GM12878 (cell line): ENCODE data around the gene ELAVL3. TPM values are rescaled to one million over a fixed set of nuclear protein-coding genes. Genes with fewer than 3 reads are reported as not detected.

Experiments used
- CBFB ChIP-seq: IDR thresholded peaks from 2 replicates; pipeline ENCODE4 v1.6.1; 2016; ENCODE audit warnings: antibody characterized with exemption, low read depth
- CHD2 ChIP-seq: IDR thresholded peaks from 2 replicates; pipeline ENCODE4 v1.6.1; 2011; ENCODE audit warnings: low read depth, low read length, improper control_type of control experiment, borderline replicate concordance
- EZH2 ChIP-seq: IDR thresholded peaks from 2 replicates; pipeline ENCODE4 v1.6.1; 2012; ENCODE audit warnings: low read depth, mild to moderate bottlenecking, control low read depth, inconsistent platforms, low read length, borderline replicate concordance; ENCODE audit not compliant: control insufficient read depth
- GABPA ChIP-seq: IDR thresholded peaks from 2 replicates; pipeline ENCODE4 v1.6.1; 2014; ENCODE audit warnings: antibody characterized with exemption, low read depth, mild to moderate bottlenecking, inconsistent platforms
- HCFC1 ChIP-seq: fragments of 150-350 bp; IDR thresholded peaks from 2 replicates; pipeline ENCODE4 v1.6.1; 2014; ENCODE audit warnings: low read length
- LARP7 ChIP-seq: fragments of 450-650 bp; IDR thresholded peaks from 2 replicates; pipeline ENCODE4 v1.6.1; 2017; ENCODE audit warnings: mild to moderate bottlenecking
- MEF2B ChIP-seq: fragments of 450-650 bp; IDR thresholded peaks from 2 replicates; pipeline ENCODE4 v1.6.1; 2018; ENCODE audit warnings: mild to moderate bottlenecking, moderate library complexity; ENCODE audit not compliant: partially characterized antibody, poor library complexity, severe bottlenecking
- MYB ChIP-seq: fragments of 150-350 bp; IDR thresholded peaks from 2 replicates; pipeline ENCODE4 v1.6.1; 2014; ENCODE audit warnings: mild to moderate bottlenecking, low read depth, low read length, borderline replicate concordance
- NFYB ChIP-seq: IDR thresholded peaks from 2 replicates; pipeline ENCODE4 v1.6.1; 2011; ENCODE audit warnings: low read depth, mild to moderate bottlenecking, low read length, improper control_type of control experiment, moderate library complexity; ENCODE audit not compliant: insufficient read depth
- NR2C2 ChIP-seq: IDR thresholded peaks from 2 replicates; pipeline ENCODE4 v1.6.1; 2011; ENCODE audit warnings: borderline replicate concordance, low read depth; ENCODE audit not compliant: control insufficient read depth, insufficient read length
- NR2F1 ChIP-seq: fragments of 450-650 bp; conservative IDR thresholded peaks from 2 replicates; pipeline ENCODE4 v1.6.1; 2017; ENCODE audit warnings: mild to moderate bottlenecking
- POLR2AphosphoS2 ChIP-seq: IDR thresholded peaks from 2 replicates; pipeline ENCODE4 v1.6.1; 2011; ENCODE audit warnings: low read depth, mild to moderate bottlenecking, low read length, improper control_type of control experiment, moderate library complexity
- POU2F2 ChIP-seq: IDR thresholded peaks from 3 replicates; pipeline ENCODE4 v1.6.1; 2011; ENCODE audit warnings: low read depth, mild to moderate bottlenecking, low read length, borderline replicate concordance
- RBBP5 ChIP-seq: fragments of 200-600 bp; sonication (generic); conservative IDR thresholded peaks from 2 replicates; pipeline ENCODE4 v1.6.1; 2016
- SIX5 ChIP-seq: IDR thresholded peaks from 2 replicates; pipeline ENCODE4 v1.6.1; 2011; ENCODE audit warnings: mild to moderate bottlenecking, low read depth, low read length, moderate library complexity; ENCODE audit not compliant: severe bottlenecking
- SMAD5 ChIP-seq: IDR thresholded peaks from 2 replicates; pipeline ENCODE4 v1.6.1; 2016; ENCODE audit warnings: antibody characterized with exemption, low read depth
- SMARCA5 ChIP-seq: fragments of 450-650 bp; IDR thresholded peaks from 2 replicates; pipeline ENCODE4 v1.6.1; 2017; ENCODE audit warnings: mild to moderate bottlenecking
- SREBF1 ChIP-seq: IDR thresholded peaks from 2 replicates; pipeline ENCODE4 v1.6.1; 2012; ENCODE audit warnings: mild to moderate bottlenecking, low read length
- SRF ChIP-seq, 2 experiments: IDR thresholded peaks; 2 replicates each; pipeline ENCODE4 v1.6.1; 2011; ENCODE audit warnings: low read depth in 2 of 2, low read length in 2 of 2, mild to moderate bottlenecking in 1 of 2, moderate library complexity in 1 of 2
- SUPT20H ChIP-seq: IDR thresholded peaks from 2 replicates; pipeline ENCODE4 v1.6.1; 2011; ENCODE audit warnings: low read depth, mild to moderate bottlenecking, low read length, moderate library complexity, borderline replicate concordance; ENCODE audit not compliant: control insufficient read depth
- ZBTB40 ChIP-seq: fragments of 450-650 bp; IDR thresholded peaks from 2 replicates; pipeline ENCODE4 v1.6.1; 2016; ENCODE audit warnings: mild to moderate bottlenecking, moderate library complexity, borderline replicate concordance
- ZNF217 ChIP-seq: fragments of 450-650 bp; IDR thresholded peaks from 2 replicates; pipeline ENCODE4 v1.6.1; 2017; ENCODE audit warnings: antibody characterized with exemption, mild to moderate bottlenecking
- ZNF622 ChIP-seq: fragments of 450-650 bp; IDR thresholded peaks from 2 replicates; pipeline ENCODE4 v1.6.1; 2017; ENCODE audit warnings: mild to moderate bottlenecking, inconsistent platforms
- polyA plus RNA-seq, 11 experiments: library from polyadenylated mRNA; depleted of rRNA in 4 of 11; unstranded in 6 of 11; stranded (reverse) in 5 of 11; fragments of >200 nt; fragmentation: Nextera tagmentation in 4 of 11; fragmentation: Illumina TruSeq in 1 of 11; extraction: Ambion mirVana in 4 of 11; extraction: Trizol in 1 of 11; gene quantifications; 1 replicate in 1 of 11; 2 replicates in 10 of 11; pipeline versions ENCODE4 v1.2.1 to v1.2.3, GENCODE V29; 2011 to 2016; ENCODE audit warnings: inconsistent platforms in 2 of 11, missing spikeins in 2 of 11, low read depth in 1 of 11
- total RNA-seq, 4 experiments: library from RNA; depleted of rRNA in 3 of 4; stranded (reverse); fragments of >200 nt in 3 of 4; fragmentation: Illumina TruSeq in 1 of 4; extraction: Trizol in 1 of 4; gene quantifications; 2 replicates each; pipeline versions ENCODE4 v1.2.1 to v1.2.3, GENCODE V29; 2013 to 2021
- TF ChIP-seq, protein P1 (sequence below): fragments of 450-650 bp; IDR thresholded peaks from 2 replicates; pipeline ENCODE4 v1.6.1; 2017; ENCODE audit warnings: mild to moderate bottlenecking, moderate library complexity

Gene ELAVL3
- total and polyA plus RNA-seq, 10 of the 15 experiments (the other 5 are each of a cell fraction or from before 2014, with no cell fraction given), result under 0.01 to 0.05 (median 0.01) TPM; not detected in 7

- TF ChIP-seq SIX5 (no peak), POU2F2 (no peak), CBFB (no peak), MYB (no peak), SRF (IDR thresholded peaks at IDR 0.05; ENCODE audit: low read depth in 2 of 2, low read length in 2 of 2) (0 out of 4 replicates have a peak, but pooled peaks have one; percentile 18 to 23), MEF2B (peak; percentile 76), SMARCA5 (no peak), EZH2 (no peak), RBBP5 (no peak), ZNF217 (no peak), NFYB (no peak), SMAD5 (no peak), NR2C2 (no peak), LARP7 (no peak), CHD2 (no peak), GABPA (no peak), SREBF1 (no peak), SUPT20H (no peak), POLR2AphosphoS2 (no peak), NR2F1 (peak; percentile 49), HCFC1 (no peak), ZBTB40 (no peak; the same call in 1 of the 2 replicates), ZNF622 (no peak)
- TF ChIP-seq, protein P1, sequence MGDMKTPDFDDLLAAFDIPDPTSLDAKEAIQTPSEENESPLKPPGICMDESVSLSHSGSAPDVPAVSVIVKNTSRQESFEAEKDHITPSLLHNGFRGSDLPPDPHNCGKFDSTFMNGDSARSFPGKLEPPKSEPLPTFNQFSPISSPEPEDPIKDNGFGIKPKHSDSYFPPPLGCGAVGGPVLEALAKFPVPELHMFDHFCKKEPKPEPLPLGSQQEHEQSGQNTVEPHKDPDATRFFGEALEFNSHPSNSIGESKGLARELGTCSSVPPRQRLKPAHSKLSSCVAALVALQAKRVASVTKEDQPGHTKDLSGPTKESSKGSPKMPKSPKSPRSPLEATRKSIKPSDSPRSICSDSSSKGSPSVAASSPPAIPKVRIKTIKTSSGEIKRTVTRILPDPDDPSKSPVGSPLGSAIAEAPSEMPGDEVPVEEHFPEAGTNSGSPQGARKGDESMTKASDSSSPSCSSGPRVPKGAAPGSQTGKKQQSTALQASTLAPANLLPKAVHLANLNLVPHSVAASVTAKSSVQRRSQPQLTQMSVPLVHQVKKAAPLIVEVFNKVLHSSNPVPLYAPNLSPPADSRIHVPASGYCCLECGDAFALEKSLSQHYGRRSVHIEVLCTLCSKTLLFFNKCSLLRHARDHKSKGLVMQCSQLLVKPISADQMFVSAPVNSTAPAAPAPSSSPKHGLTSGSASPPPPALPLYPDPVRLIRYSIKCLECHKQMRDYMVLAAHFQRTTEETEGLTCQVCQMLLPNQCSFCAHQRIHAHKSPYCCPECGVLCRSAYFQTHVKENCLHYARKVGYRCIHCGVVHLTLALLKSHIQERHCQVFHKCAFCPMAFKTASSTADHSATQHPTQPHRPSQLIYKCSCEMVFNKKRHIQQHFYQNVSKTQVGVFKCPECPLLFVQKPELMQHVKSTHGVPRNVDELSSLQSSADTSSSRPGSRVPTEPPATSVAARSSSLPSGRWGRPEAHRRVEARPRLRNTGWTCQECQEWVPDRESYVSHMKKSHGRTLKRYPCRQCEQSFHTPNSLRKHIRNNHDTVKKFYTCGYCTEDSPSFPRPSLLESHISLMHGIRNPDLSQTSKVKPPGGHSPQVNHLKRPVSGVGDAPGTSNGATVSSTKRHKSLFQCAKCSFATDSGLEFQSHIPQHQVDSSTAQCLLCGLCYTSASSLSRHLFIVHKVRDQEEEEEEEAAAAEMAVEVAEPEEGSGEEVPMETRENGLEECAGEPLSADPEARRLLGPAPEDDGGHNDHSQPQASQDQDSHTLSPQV, result no peak
Measured at GRCh38 chr19:11451871-11452619, 28.8 kb downstream of the ELAVL3 start (continued).
